Calu3 (cell line): ENCODE data around the gene SYNE1. TPM values are rescaled to one million over a fixed set of nuclear protein-coding genes. Genes with fewer than 3 reads are reported as not detected.

Source experiments
- BruUV-seq: library from RNA; stranded (reverse); fragments of 400-500 nt; replicated peaks from 2 replicates; lab custom pipeline; 2021; lab: Mats Ljungman, UMichigan
- CTCF ChIA-PET: fragments of 300-600 bp; sonication (Branson Sonifier 250); formaldehyde crosslinking; loops from one replicate; lab custom pipeline; 2022; ENCODE audit warnings: antibody characterized with exemption; lab: Charles Lee
- DNase-seq: peaks from one replicate; pipeline ENCODE4 v3.0.0; 2022
- H3K27ac Mint-ChIP-seq: one replicate; pipeline ENCODE4 v1.8.0; 2022; ENCODE audit warnings: mixed read lengths; ENCODE audit not compliant: unreplicated experiment
- H3K27me3 Mint-ChIP-seq: one replicate; pipeline ENCODE4 v1.8.0; 2022; ENCODE audit warnings: mixed read lengths; ENCODE audit not compliant: unreplicated experiment
- H3K36me3 Mint-ChIP-seq: one replicate; pipeline ENCODE4 v1.8.0; 2022; ENCODE audit warnings: mild to moderate bottlenecking, moderate library complexity, mixed read lengths; ENCODE audit not compliant: insufficient read depth, unreplicated experiment
- H3K4me1 Mint-ChIP-seq: one replicate; pipeline ENCODE4 v1.8.0; 2022; ENCODE audit warnings: mild to moderate bottlenecking, low read depth, mixed read lengths; ENCODE audit not compliant: unreplicated experiment
- H3K4me3 Mint-ChIP-seq: one replicate; pipeline ENCODE4 v1.8.0; 2022; ENCODE audit warnings: mild to moderate bottlenecking, low read depth, moderate library complexity, mixed read lengths; ENCODE audit not compliant: unreplicated experiment
- H3K9me3 Mint-ChIP-seq: one replicate; pipeline ENCODE4 v1.8.0; 2022; ENCODE audit warnings: low read depth, mixed read lengths; ENCODE audit not compliant: unreplicated experiment
- CTCF ChIP-seq: fragments of 200-600 bp; IDR thresholded peaks from one replicate; pipeline ENCODE4 v1.8.0; 2022; ENCODE audit warnings: antibody characterized with exemption; ENCODE audit not compliant: unreplicated experiment
- intact Hi-C: fragments of 100-400 bp; cut with micrococcal nuclease; formaldehyde crosslinking; loops from one replicate; pipeline ENCODE4 v1.10.0; 2022; ENCODE audit not compliant: unreplicated experiment
- total RNA-seq: library from RNA; stranded (reverse); gene quantifications from 2 replicates; pipeline ENCODE4 v1.2.3, GENCODE V29; 2022

Gene SYNE1
- total RNA-seq, 1 experiment from 2014 or later, result 28.1 TPM

DNA sequence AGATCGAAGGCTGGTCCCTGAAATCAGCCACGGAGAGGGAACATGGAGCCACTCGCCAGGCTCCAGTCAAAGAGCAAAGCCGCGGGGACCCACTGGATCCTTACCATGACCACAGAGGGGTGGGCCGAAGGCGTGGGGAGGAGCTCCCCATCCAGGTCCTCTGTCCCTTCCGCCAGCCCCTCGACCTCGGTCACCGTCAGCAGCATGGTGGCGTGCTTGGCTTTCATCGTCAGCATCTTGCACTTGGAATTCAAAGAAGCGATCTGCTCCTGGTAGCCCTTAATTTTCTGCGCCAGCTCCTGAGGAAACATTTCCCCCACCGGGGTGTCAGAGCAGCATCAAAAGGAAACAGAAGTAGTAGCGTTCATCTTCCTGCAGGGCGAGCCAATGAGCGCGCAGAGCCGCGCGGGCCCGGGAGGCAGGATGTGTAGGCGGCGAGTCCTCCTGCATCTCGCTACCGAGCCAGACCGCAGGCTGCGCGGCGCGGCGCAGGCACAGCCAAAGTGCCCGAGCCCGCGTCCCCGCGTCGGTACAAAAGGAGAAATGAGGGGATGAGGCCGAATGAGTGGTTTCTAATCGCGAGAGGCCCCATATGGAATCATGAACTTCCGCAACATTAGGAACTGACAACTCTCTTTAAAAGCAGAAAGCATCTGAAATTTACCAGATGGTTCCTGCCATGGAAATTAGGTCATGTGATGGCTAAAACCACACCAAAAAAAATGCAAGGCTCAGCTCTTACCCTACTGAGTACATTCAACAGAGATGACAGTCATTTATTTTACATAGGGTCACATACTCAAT lies 335.2 kb downstream of the SYNE1 start:
- Mint-ChIP-seq H3K4me3 (peak overlapping the region; percentile 88), H3K27ac (peak overlapping the region; percentile 58), H3K27me3 (no peaks in the 10 kb centered on the region), H3K9me3 (no peaks in the 10 kb centered on the region), H3K4me1 (peaks cover 6% of the 10 kb centered on the region), H3K36me3 (peaks cover 11% of the 10 kb centered on the region)
- intact Hi-C loops, result loop anchor here (5.0 kb wide), 1 partner anchor 55 kb away; no protein-coding TSS in a partner anchor
- CTCF ChIA-PET, result interaction anchor here (0.7 to 1.5 kb wide), 4 partner anchors 29 to 341 kb away, joined by 3 to 6 read pairs (median 4); no protein-coding TSS in a partner anchor
- BruUV-seq, result no TSS peak
- peak; percentile 75 for DNase-seq
- TF ChIP-seq CTCF, result peak; percentile 42

- Mint-ChIP-seq H3K36me3 (peaks cover 11% of the 10 kb centered on the region), H3K27me3 (no peaks in the 10 kb centered on the region), H3K9me3 (no peaks in the 10 kb centered on the region), H3K4me3 (peak overlapping the region; percentile 88), H3K27ac (no peak overlapping the region), H3K4me1 (peaks cover 11% of the 10 kb centered on the region)
- DNase-seq, result no peak
- CTCF ChIA-PET, result interaction anchor here (1.0 to 1.5 kb wide), 3 partner anchors 29 to 342 kb away, joined by 3 to 4 read pairs (median 4); no protein-coding TSS in a partner anchor
- BruUV-seq, result no TSS peak
- no peak for TF ChIP-seq CTCF
- intact Hi-C loops, result loop anchor here (5.0 kb wide), 1 partner anchor 56 kb away; no protein-coding TSS in a partner anchor
These were observed 336.0 kb downstream of the SYNE1 start for GRCh38 chr6:152301021-152301764.

GRCh38 chr6:152300517-152300916 lies 336.6 kb downstream of the SYNE1 start:
- no TSS peak for BruUV-seq
- no peak for TF ChIP-seq CTCF
- H3K36me3 Mint-ChIP-seq, result peaks cover 11% of the 10 kb centered on the region
- H3K9me3 Mint-ChIP-seq, result no peaks in the 10 kb centered on the region
- no peaks in the 10 kb centered on the region for H3K27me3 Mint-ChIP-seq
- CTCF ChIA-PET, result interaction anchor here (1.5 kb wide), 1 partner anchor 38 kb away, joined by 4 read pairs; no protein-coding TSS in a partner anchor
- intact Hi-C loops, result loop anchor here (5.0 kb wide), 1 partner anchor 57 kb away; no protein-coding TSS in a partner anchor
- peaks cover 14% of the 10 kb centered on the region for H3K4me1 Mint-ChIP-seq
- H3K27ac Mint-ChIP-seq, result no peak overlapping the region
- no peak for DNase-seq
- H3K4me3 Mint-ChIP-seq, result no peak overlapping the region

DNA sequence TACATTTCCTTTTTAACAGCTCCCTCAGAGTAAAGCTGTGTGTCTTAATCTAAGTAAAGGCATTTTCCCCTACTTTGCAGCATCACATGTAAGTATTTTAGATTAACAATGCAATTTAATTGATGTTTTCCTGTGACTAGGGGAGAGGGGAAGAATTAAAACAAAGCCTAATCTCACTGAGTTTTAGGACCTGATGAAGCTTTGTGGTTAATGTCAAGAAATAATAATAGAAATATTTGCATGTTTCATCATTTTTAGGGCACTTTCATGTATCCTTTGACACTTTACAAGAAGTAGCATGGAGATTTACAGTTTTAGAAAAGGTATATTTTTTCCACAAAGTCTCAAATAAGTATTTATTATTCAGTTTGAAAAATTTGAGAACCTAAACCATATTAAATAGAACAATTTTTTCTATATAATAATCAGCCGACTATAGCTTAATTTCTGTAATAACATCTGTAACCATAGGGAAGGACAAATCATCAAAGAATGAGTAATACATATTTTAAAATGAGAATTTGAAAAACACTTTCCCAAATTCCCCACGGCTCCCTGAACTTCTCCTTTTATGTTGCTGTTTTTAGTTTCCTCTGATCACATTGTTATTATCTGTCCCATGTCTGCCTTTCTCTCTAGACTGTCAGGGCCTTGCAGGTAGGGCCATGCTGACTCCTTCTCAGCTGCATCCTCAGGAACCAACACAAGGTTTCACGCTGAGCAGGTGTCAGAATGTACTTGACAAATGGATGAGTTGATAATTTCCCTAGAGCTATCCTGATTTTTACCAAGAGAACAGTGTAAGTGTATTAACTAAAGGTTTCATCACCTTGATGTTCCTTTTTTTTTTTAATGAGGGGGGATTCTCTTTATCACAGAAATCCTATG lies 338.1 kb downstream of the SYNE1 start:
- BruUV-seq, result no TSS peak
- TF ChIP-seq CTCF, result no peak
- Mint-ChIP-seq H3K4me1 (peaks cover 18% of the 10 kb centered on the region), H3K27ac (no peak overlapping the region), H3K36me3 (peaks cover 11% of the 10 kb centered on the region), H3K4me3 (no peak overlapping the region), H3K9me3 (no peaks in the 10 kb centered on the region), H3K27me3 (no peaks in the 10 kb centered on the region)
- intact Hi-C loops, result no loop called here
- DNase-seq, result no peak
- CTCF ChIA-PET, result no interaction called here
